Bone marrow (tissue), 2 donors: Measurements from ENCODE around the gene MAGI2.

Source experiments
- DNase-seq, 2 donors: peaks; one replicate each; lab custom pipeline; 2025; lab: John Stamatoyannopoulos, UW

MAGI2 gene

DNA sequence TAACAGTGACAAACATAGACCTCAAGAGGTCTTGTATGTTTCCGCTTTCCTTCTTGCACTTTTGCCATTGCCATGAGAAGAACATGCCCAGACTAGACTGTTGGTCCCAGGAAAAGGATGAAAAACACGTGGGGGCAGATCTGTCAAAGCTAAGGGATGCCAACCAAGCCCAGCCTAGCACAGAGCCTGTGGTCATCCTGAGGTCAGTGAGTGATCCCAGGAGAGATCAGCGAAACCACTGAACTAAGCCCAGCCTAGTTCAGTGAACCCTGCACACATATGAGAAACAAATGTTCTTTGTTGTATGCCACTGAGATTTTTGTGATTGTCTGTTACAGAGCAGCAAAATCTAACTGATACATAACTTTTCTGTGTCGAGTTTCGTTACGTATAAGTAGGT is 718.8 kb downstream of the MAGI2 start:
- no peak for DNase-seq

DNA sequence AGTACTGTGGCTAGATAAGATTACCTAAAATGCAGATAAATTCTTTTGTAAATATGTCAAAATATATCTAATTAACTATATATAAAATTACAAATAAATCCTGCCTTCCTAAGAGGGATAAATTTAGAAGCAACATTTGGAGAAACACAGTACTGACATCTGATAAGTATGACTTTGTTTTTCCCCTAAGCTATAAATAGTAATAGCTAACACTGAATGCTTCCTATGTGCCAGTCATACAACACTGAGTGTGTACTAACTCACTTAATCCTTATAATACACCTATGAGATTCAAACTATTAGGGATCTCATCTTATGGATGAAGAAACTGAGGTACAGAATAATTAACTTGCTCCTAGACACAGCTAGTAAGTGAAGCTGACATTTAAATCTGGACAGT is 733.4 kb downstream of the MAGI2 start:
- DNase-seq: no peak

DNA sequence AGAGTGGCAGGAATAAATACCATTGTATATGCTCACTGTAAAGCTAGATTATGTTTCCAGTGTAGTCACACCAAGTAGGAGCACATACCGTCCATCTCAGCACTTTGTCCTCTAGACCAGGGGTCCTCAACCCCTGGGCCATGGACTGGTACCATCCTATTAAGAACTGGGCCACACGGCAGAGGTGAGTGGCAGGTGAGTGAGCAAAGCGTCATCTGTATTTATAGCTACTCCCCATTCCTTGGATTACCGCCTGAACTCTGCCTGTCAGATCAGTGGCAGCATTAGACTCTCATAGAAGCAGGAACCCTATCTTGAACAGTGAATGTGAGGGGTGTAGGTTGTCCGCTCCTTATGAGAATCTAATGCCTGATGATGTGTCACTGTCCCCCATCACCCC is 735.3 kb downstream of the MAGI2 start:
- DNase-seq: no peak

DNA sequence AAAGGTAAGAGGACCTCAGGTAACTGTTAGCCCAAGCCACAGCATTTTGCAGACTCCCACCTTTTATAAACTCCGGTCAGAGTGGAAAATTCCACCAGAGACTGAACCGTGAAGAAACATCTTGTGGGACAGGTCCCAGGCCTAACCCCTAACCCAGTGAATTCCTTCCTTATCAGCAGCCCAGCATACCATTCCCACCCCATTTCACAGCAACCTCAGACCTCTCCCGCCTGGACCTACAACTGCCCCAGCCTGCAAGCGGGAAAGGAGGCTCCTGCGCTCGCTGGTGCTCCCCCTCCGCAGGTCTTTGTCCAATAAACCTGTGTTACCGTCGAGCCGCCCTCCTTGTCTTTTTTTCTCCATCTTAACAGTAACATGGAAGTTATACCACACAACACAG is 736.6 kb downstream of the MAGI2 start:
- no peak for DNase-seq

DNA sequence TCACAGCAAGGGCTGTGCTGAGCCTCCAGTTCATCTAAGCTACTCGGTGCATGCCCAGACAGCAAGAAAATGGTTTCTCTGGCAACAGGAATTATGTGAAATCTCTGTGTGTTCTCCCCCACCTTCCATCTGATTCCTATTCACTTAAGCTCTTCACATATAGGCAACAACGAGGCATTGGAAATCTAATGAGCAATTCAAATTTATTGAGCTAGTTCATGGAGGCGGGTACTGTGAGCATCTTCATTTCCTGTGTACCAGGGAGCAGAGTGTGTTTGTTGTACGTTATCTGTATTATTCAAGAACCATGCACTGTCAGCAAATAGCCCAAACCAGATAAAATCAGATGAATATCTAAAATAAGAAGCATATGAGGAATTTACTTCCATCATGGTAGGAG is 739.1 kb downstream of the MAGI2 start:
- no peak for DNase-seq

DNA sequence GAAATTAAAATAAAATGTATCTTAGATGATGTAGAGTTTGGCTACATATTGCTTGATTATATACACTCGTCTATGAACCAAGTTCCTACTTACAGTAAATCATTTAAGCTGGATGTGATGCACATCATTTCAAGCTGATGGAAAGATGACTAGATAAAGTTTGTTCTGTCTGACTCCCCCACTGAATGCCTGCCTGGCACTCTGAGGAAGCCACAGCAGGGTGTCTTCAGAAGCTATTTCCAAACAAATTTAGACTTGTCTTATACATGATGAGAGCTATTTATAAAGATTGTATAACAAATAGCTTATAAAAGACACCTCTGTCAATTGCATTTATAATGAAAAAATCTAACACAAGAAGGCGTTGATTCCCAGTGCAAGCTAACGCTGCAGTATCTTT is 741.4 kb downstream of the MAGI2 start:
- no peak for DNase-seq

DNA sequence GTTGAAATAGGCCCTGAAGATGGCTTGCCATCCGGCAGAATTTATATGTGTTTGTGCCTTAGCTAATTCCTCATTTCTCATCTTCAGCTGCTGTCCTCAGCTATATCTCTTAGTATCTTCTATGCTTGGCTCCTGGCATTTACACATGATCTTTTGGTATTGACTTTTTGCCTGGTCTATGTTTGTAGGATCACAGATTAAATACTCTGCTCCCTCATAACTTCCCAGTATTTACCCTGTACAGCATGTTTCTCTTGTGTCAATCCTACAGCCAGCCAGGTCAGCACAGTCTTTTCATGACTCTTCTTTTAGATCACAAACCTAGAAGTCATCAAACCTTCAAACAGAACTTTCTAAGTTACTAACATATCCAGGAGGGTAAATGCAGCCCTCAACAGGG is 743.8 kb downstream of the MAGI2 start:
- DNase-seq: no peak

DNA sequence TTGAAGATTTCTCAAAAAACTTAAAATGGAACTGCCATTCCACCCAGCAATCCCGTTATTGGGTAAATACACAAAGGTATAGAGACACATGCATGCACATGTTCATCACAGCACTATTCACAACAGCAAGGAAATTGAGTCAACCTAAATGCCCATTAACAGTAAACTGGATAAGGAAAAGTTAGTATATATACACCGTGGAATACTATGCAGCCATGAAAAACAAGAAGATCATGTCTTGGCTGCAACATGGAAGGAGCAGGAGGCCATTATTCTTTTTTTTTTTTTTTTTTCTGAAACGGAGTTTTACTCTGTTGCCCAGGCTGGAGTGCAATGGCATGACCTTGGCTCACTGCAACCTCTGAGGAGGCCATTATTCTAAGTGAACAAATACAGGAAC is 749.0 kb downstream of the MAGI2 start:
- DNase-seq: no peak

DNA sequence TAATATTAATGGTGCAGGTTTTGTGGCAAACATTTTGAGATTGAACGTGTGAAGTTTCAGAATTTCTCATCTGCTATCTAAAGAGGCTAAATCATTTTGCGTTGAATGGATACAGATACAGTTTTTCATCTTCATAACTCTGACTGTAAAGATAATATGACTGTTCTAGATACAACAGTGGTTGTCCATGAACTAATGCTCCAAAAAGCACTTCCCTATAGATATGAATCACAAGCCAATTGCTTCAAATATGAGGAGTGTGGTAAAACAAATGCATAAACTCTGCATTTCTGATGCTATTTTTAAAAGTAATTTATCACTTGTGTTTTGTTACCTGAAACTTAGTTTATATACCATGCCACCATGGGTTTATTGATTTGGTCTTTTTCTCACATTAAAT is 750.1 kb downstream of the MAGI2 start:
- DNase-seq: no peak

GRCh38 chr7:78702770-78703169 is 750.7 kb downstream of the MAGI2 start:
- no peak for DNase-seq

DNA sequence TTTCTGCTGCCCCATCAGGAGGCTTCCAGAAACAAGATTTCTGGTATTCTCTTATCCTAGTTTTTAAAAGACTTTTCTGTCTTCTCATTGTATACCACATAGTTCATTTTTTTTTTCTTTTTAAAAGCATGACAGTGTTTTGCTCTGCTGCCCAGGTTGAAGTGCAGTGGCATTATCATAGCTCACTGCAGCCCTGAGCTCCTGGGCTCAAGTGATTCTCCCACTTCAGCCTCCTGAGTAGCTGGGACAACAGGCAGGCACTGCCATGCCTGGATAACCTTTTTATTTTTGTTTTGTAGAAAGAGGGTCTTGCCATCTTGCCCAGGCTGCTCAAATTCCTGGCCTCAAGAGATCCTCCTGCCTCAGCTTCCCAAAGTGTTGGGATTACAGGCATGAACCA is 757.6 kb downstream of the MAGI2 start:
- DNase-seq: no peak

DNA sequence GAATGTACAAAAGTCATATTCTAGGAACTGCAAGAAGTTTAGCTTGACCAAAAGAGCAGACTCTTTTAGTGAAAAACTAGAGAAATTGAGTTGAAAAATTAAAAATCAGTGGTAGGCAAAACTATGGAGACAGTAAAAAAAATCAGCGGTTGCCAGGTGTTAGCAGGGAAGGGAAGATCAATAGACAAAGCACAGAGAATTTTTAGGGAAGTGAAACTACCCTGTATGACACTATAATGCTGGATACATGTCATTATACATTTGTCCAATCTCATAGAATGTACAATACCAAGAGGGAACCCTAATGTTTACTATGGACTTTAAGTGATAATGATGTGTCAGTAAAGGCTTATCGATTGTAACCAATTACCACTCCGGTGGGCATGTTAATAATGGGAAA is 761.9 kb downstream of the MAGI2 start:
- DNase-seq: no peak

GRCh38 chr7:78690174-78690573 is 763.3 kb downstream of the MAGI2 start:
- DNase-seq: no peak

DNA sequence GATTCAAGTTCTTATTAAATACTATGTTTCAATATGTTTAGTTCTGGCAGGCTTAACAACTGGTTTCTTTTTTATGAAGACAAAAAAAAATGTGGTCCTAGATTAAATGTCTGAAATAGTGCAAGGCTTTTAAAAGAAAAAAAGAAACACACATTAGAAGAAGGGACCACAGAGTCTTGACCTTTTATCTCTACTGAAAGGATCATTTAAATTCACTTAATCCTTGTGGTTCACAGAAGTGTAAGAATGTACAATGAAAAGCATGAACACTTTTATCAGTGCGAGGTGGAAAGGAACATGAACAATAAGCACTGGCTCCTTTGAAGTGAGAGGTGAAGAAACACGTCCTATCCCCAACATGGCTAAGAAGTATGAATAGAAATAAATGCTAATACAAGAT is 765.1 kb downstream of the MAGI2 start:
- no peak for DNase-seq

DNA sequence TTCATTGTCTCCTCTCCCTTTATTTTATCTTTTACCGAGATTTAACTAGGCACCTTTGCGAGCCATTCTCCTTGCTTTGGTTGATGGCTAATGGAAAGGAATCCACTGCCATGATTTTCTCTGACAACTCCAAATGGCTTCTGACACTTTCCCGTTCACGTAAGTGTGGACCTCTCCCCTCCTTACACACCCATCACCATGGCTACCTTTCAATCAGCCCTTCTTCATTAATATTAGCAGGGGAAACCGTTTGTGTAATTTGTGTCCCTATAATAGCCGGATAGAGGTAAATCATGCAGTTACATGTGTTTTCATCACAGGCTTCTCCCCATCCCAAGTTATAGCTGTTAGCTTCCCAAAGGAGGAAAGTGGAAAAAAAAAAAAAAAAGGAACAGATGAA is 767.3 kb downstream of the MAGI2 start:
- DNase-seq: no peak

DNA sequence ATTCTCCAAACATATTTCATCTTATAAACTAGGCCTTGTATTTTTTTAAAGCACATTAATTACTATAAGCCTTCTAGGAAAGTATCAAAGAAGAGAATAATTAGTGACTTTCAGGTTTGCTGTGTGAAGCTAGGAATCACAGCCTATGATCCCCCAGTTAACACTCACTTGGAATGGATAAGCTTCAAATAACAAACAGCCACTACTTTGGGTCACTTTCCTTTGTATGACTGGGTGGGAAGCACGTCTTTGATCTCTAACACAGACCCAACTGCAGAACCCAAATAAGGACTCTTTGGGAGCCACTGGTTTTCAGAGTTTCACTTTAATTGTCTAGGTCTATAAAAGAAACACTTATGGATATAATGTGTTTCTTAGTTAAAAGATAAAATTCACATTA is 769.3 kb downstream of the MAGI2 start:
- DNase-seq: no peak

DNA sequence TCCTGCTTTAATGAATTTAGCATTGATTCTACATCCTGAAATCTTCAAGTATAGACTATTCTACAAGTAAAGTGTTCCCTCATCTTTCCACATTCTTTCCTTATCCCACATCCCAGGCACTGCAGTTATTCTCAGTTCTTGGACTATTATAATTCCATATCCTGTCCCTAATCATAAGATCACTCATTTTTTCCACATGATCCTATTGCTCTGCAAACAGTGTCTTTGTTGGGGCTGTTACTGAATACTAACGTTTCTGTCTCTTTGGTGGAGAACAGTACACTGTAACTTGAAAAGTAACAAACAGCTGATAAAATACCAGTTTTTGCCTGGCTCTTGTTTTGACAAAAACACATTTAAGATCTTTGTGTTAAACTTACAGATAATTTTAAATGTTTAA is 769.9 kb downstream of the MAGI2 start:
- DNase-seq: no peak

GRCh38 chr7:78679112-78679876 is 774.2 kb downstream of the MAGI2 start:
- no peak for DNase-seq

DNA sequence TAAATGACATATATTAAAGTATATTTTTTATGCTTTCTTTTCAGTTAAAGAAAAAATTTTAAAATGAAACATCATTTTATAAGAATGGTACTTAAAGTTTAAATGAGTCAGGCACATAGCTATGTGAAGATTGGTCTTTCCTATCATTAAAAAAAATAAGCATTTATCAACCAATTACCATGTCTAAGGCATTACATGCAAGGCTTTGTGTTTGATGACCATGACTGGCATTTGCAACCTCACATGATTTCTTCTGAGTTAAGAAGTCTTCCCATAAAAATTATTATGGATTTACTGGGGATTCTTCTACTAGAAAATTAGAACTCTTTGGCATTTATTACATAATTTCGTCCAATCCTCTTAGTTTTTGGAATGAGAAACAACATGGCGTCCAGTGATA is 776.1 kb downstream of the MAGI2 start:
- DNase-seq: no peak

DNA sequence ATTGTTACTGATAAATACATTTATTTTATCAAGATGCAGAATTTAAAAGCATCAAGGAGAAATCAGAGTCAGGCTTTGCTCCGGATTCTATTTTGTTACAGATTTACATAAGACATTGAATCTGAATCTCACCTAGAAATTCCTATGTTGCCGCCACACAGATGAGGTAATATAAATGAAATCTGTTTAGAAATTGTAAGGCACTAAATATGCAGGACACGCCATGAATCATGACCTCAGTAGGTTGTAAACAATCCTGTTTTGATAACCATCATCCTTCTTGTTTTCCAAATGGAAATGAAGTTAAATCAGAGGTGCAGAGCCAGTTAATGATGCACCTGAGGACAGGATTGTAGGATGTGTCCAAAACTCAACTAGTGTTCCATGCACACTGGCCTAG is 778.0 kb downstream of the MAGI2 start:
- DNase-seq: no peak

DNA sequence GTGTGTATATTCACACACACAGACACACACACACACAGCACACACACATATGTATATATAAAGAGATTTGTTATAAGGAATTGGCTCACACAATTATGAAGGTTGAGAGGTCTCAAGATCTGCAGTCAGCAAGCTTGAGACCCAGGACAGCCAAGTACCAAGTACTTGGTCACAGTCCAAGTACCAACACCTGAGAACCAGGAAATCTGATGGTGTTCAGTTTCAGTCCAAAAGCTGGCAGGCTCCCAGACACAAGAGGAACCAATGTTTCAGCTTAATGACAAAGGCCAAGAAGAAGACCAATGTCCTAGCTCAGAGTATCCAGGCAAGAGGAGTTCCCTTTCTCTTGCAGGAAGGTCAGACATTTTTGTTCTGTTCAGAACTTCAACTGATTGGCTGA is 780.2 kb downstream of the MAGI2 start:
- no peak for DNase-seq

GRCh38 chr7:78662939-78663338 is 790.5 kb downstream of the MAGI2 start:
- DNase-seq: no peak

DNA sequence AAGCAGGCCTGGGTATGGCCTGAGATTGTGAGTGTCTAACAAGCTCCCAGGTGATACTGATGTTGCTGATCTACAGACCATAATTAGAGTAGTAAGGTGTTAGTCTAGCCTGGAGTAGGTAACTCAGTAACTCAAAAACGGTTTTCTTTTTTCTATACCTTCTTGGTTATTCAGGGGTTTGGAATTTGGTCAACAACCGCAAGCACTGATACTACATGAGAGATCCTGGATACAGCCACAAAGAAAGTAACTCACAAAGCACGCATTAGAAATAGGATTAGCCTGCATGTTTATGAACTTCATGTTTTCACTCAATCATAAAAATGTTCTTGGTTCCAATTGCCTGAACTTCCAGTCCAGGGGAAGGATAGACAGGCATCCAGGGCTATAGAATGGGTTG is 803.5 kb downstream of the MAGI2 start:
- no peak for DNase-seq

- no peak for DNase-seq
Measured at GRCh38 chr7:78649236-78649635, 804.2 kb downstream of the MAGI2 start.

GRCh38 chr7:78642751-78643150 is 810.7 kb downstream of the MAGI2 start:
- no peak for DNase-seq
